ENCODE data around the gene TBC1D1.

The TBC1D1 gene

GRCh38 chr4:37990731-37991245 lies 99.9 kb downstream of the TBC1D1 start:
- DNase-seq (ENCODE audit: low read depth in 2 of 2) = no peak

DNA sequence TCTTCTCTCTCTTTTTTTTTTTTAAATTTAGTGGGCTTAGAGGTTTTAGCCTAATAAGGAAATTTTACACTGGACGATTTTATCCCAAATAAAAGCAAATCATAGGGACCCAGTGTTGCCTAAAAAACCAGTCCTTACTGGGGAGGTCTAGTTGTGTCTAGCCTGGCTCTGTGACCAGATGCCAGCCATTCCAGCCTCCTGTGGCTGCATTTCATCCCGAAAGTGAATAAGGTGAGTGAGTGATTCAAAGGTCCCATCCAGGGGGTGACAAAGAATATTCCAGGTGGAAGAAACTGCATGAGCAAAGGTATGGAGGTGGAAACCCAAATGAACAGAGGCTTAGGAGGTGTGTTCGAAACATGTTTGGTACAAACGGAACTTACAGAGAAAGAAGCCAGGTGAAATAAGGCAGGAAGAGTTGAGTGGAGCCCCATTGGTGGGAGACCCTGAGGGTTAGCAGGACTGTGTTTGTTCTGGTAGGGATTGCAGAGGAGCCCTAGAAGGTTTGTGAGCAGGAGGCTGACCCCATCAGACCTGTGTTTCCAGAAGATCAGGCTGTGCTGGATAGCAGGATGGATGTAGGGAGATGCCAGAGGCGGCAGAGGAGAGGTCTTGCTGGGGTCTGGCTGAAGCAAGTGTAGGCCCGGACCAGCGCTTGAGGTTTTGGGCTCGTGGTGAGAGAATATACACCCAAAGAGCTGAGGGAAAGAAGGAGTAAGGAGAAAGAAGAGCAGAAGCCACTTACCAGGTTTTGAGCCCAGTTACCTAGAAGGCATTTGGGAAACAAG lies 100.9 kb downstream of the TBC1D1 start:
- DNase-seq (ENCODE audit: low read depth in 2 of 2) = no peak

GRCh38 chr4:37993806-37994205 lies 102.9 kb downstream of the TBC1D1 start:
- no peak for DNase-seq (ENCODE audit: low read depth in 2 of 2)

GRCh38 chr4:37994569-37994968 lies 103.7 kb downstream of the TBC1D1 start:
- no peak for DNase-seq (ENCODE audit: low read depth in 2 of 2)

GRCh38 chr4:37995299-37995821 lies 104.5 kb downstream of the TBC1D1 start:
- no peak for DNase-seq (ENCODE audit: low read depth in 2 of 2)

- no peak for DNase-seq (ENCODE audit: low read depth in 2 of 2)
Observed at GRCh38 chr4:37995981-37996775, 105.3 kb downstream of the TBC1D1 start.

- DNase-seq (ENCODE audit: low read depth in 2 of 2) = no peak
Observed at GRCh38 chr4:37998226-37998625, 107.3 kb downstream of the TBC1D1 start.

- no peak for DNase-seq (ENCODE audit: low read depth in 2 of 2)
Observed at GRCh38 chr4:37999000-37999716, 108.3 kb downstream of the TBC1D1 start.

GRCh38 chr4:37999965-38000364 lies 109.1 kb downstream of the TBC1D1 start:
- no peak for DNase-seq (ENCODE audit: low read depth in 2 of 2)

DNA sequence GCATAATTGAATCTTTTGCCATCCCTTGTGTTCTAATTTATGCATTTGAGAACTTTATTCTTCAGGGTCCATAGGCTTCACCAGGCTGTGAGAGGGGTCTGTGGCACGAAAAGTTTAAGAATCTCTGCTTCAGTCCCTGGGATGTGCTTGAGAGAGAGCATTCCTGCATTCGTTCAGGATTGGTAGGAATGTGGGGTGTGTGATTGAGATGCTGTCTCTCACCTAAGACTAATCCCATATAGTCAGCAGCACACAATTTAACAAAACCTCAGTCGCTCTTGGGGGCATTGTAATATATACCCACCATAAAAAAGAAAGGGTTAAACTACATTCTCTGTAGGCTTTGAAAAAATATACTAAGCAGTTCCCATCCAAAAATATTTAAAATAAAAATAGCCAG lies 111.0 kb downstream of the TBC1D1 start:
- DNase-seq (ENCODE audit: low read depth in 2 of 2) = no peak

DNA sequence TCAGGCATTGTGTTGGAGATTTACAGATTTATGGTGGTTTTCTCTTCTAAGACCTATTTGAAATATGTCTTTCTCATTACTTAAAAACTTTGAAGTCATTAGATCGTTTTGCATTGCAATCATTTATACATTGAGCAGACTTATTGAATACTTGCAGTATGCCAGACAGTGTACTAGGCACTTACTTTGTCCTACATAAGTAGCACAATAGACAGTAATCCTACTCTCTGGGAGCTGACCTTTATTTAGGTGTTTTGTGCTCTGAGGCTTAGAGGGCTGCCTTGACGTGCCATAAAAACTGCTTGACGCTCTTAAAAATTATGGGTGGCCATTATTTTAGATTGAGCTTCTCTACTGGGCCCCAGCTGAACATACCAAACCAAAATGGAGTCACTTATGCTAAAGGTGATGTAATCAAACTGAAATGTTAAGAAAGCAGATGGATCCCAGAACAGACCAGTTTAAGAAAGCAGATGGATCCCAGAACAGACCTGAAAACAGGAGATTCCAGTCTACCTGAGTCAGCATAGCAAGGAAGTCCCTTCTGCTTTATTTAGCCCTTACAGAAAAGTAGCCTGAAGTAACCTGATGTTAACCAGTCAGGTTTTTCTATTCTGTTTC lies 111.7 kb downstream of the TBC1D1 start:
- no peak for DNase-seq (ENCODE audit: low read depth in 2 of 2)

- peak in 1 of 2 donors; percentile 2 for DNase-seq (ENCODE audit: low read depth in 2 of 2)
Observed at GRCh38 chr4:38003102-38003501, 112.2 kb downstream of the TBC1D1 start.

- no peak for DNase-seq (ENCODE audit: low read depth in 2 of 2)
Observed at GRCh38 chr4:38003628-38004027, 112.7 kb downstream of the TBC1D1 start.

- DNase-seq (ENCODE audit: low read depth in 2 of 2) = no peak
Observed at GRCh38 chr4:38004062-38004461, 113.2 kb downstream of the TBC1D1 start.

GRCh38 chr4:38004887-38005286 lies 114.0 kb downstream of the TBC1D1 start:
- DNase-seq (ENCODE audit: low read depth in 2 of 2) = no peak

DNA sequence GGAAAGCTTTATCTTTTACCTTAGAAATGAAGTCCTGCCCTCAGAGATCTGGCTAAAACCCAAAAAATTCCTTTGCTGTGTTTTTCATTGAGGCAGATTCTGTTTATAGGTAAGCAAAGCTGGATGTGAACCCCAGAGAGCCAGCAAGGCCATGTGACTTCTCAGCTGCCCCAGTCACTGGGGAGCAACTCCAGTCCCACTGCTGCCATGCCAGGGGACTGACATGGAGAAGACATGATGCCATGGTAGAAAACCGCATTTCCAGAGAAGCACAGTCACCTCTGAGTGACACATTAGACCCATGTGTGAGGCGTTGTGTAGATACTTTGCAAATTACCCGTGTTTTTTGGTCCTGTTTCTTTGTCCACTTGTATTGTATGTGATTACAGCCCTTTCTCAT lies 114.8 kb downstream of the TBC1D1 start:
- DNase-seq (ENCODE audit: low read depth in 2 of 2) = no peak

- DNase-seq (ENCODE audit: low read depth in 2 of 2) = no peak
Observed at GRCh38 chr4:38007645-38008044, 116.8 kb downstream of the TBC1D1 start.

- no peak for DNase-seq (ENCODE audit: low read depth in 2 of 2)
Observed at GRCh38 chr4:38008571-38009021, 117.7 kb downstream of the TBC1D1 start.

DNA sequence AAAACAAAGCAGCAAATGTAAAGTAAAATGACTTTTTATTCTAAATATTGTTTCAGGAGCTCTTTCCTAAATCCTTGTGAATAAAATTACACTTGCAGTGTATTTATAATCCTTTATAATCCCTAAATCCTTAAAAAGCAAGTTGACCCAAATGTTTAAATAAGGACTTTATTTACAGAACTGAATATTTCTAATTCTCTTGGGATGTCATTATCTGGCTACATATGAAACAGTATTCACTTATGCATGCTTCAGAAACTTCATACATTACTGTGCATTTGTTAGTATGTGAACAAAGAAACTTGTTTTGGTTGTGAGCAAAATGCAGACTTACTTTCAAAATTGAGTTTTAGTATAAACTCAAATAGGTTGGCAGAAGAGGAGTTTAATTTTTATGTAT lies 118.5 kb downstream of the TBC1D1 start:
- no peak for DNase-seq (ENCODE audit: low read depth in 2 of 2)

GRCh38 chr4:38009949-38010348 lies 119.1 kb downstream of the TBC1D1 start:
- DNase-seq (ENCODE audit: low read depth in 2 of 2) = no peak

DNA sequence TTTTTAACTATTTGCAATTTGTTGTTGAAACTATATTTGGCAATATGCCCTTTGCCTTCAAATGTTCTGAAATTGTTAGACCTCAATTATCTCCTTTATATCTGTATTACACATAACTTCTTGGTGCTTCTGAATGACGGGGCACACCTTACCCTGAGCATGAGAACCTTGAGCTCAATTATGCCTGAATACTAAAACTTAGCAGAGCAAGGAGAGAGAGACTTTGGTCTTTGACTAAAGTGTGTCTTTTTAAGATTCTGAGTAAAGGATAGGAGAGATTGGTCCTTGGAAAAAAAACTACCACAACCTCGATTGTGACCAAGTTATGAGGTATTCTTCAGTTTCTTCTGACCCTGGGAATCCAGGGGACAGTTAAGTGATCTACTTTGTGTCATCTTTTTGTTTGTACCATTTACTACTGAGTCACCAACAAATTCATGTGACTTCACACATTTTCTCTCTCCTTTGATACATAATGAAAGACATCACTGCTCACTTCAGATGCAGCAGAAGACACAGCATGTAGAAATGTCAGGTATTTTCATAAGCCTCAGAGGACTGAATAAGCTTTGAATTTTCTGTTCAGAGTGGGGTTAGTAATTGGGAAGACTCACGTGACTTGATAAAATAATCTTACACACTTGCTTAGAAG lies 120.8 kb downstream of the TBC1D1 start:
- no peak for DNase-seq (ENCODE audit: low read depth in 2 of 2)
